ENCODE data around the gene UBALD2.
A peak's percentile ranks its signal among the peaks of the same experiment; 100 is the strongest.
"Not testable (repeated sequence)": the region's sequence is repeated elsewhere in the genome, so short reads cannot be mapped to it uniquely, and the experiment has no call there.

UBALD2 gene

DNA sequence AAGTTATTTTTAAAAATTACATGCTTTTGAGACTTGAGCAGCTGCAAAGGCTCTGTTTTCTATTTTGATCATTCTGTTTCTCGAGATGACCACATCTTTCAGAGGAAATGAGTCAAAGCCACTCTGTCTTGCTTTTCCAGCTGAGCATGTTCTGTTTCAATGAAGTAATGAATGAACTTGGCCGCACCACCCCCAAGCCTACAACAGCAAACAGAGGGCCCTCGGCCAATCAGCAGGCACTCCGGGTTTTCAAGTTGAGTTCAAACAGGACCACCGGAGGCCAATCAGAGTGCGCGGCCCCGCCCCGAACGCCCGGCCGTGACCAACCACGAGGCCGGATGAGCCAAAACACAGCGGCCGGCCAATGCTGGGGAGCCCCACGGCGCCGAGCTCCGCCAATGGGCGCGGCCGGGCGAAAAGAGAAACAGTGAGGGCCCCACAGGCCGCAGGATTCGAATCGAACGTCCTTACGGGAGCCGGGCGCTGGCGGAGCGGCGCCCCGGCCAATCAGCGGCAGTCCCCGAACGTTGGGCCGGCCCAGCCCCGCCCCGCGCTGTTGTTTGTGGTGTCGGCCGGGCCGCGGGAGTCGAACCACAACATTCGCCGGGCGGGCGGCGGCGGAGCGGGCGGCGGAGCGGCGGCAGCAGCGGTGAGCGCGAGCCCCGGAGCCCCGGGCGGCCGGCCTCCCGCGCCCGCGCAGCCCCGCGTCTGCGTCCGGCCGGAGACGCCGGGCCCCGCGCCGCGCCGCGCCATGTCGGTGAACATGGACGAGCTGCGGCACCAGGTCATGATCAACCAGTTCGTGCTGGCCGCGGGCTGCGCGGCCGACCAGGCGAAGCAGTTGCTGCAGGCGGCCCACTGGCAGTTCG, at the start of gene UBALD2:
TSS of gene UBALD2 (plus strand) at position 594 of the 869 bp plus-strand sequence. CDS start at position 752, 158 bp downstream.
- peak; percentile 99 for DNase-seq (ENCODE audit: low spot score)

DNA sequence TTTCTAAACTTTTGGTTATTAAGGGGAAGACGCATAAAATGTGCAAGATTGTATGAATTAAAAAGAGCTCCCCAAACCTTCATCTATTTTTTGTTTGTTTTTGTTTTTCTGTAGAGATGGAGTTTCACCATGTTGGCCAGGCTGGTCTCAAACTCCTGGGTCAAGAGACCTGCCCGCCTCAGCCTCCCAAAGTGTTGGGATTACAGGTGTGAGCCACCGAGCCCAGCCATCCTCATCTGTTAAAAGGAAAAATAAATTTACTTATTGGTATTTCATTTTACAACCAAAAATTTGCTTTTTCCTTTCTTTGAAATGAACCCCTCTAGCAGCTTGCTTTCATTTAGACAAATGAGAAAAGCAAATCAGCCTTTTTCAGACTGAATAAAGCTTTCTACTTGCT, 48.1 kb upstream of the UBALD2 start:
- DNase-seq (ENCODE audit: low spot score): no peak

DNA sequence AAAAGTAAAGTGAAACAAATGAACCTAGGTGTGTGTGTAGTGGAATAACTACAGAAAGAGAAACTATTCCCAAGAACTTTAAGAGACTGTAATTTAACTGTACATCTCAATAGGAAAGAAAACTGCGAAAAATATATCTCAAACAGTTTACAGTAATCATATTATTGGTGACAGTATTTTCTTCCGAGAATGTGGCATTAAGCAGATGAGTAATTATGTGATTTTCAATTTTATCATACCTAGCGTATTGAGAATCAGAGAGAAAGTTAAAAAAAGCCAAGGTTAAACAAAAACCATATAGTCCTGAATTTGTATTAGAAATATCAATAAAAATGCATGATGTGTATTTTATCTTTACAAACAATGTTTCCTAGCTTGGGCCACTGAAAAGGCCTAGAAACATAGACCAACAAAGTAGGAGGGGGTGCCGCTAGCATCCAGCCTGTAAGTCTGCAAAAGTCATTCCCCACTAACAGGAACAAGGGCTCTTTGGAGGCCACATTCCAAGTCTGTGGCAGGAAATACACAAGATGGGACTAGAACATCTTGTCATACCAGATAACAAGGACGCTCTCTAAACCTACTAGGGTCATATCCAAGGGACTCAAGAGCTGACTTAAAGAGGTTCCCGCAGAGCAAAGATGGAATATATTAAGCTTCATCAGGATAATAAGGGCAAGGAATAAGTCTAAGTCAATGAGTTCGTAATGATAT, 45.3 kb upstream of the UBALD2 start:
- no peak for DNase-seq (ENCODE audit: low spot score)

DNA sequence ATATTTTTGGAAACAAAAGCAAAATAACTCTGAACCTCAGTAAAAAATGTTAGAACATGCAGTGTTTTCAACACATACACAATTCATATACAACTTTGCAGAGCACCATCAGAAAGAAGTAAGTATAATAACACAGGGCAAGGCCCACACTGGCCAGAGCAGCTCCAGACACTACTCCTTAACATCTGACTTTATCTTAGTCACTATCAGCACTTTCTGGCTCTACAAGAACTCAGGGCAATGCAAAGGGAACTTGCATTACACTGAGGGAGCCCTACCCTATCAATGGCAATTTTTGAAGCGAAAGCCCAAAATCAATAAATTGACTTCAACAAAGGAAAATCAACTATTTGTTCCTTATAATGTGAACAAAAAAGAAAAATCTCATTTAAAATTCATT, 41.3 kb upstream of the UBALD2 start:
- no peak for DNase-seq (ENCODE audit: low spot score)

DNA sequence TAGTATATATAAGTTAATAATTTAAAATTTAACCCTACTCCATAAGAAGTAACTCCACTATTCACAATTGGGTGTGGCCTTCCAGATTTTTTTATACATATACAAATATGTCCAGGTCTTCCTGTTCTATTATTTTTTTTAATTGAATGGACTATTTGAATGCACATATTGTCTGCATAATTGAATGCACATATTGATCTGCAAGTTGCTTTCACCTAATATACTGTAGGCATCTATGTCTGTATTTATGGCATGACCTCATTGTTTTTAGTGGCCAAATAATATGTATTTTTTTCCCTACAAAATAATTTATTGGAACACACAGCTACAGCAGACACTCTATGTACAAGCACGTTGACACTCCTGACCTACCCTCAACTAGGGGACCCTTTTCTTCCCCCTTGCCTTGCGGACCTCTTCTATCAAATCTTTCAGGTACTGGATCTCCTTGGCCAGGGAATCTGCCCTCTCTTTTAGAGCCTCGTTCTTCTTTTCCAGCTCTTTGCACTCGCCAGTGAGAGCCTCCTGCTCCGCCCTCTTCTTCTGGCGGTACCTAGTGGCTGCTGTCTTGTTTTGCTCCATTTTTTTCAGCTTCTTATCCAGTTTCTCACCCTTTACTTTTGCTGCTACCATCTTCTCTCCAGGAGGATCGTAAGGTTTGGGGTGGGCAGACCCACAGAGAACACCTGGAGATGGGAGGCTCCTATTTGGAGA, 39.6 kb upstream of the UBALD2 start:
- DNase-seq (ENCODE audit: low spot score): not testable (repeated sequence)

DNA sequence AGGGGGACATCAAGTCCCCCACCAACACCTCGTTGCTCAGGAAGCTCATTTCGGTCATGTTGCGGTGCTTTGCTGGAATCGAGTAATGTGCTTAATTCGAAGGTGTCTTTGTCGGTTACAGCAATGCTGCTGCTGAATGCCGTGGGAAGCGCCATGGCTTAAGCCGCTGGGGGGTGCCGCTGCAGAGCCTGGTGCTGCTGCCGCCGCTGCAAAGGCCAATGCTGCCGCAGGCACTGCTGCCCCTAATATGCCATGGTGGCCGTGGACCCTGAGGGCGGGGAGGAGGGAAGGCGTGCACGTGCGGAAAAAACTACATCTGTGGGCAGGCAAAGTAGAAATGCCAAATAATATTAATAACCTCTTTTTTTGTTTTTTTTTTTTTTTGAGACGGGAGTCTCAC, 38.4 kb upstream of the UBALD2 start:
- not testable (repeated sequence) for DNase-seq (ENCODE audit: low spot score)

DNA sequence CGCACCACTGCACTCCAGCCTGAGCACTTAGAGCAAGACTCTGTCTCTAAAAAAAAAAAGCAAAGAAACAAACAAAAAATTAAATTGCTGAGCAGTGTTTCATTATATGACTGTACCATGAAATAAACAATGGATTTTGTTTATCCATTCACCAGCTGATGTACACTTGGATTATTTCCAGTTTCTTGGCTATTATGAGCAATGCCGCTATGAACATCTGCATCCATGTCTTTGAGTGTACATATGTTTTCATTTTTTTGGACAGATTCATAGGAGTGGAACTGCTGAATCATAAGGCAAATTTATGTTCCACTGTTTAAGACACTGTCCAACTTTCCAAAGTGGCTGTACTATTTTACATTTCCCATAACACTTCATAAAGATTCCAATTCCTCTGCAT, 32.8 kb upstream of the UBALD2 start:
- no peak for DNase-seq (ENCODE audit: low spot score)

DNA sequence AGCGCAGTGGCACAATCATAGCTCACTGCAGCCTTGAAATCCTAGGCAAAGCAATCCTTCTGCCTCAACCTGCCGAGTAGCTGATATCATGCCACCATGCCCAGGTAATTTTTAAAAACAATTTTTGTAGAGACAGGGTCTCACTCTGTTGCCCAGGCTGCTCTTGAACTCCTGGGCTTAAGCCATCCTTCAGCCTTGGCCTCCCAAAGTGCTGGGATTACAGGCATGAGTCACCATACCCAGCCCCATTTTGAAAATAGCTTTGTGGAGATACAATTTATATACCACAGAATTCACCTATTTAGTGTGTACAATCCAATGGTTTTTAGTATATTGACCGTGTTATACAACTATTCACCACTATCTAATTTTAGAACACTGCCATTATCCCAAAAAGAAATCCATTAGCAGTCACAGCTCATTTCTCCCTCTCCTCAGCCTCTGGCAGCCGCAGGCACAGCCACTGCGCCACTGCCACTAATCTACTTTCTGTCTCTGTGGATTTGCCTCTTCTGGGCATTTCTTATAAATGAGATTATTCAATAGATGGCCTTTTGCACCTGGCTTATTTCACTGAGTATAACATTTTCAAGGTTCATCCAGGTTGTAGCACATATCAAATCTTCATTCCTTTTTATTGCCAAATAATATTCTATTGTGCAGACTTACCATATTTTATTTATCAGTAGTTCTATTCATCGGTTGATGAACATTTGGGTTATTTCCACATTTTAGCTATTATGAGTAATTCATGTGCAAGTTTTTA, 31.4 kb upstream of the UBALD2 start:
- DNase-seq (ENCODE audit: low spot score): no peak

DNA sequence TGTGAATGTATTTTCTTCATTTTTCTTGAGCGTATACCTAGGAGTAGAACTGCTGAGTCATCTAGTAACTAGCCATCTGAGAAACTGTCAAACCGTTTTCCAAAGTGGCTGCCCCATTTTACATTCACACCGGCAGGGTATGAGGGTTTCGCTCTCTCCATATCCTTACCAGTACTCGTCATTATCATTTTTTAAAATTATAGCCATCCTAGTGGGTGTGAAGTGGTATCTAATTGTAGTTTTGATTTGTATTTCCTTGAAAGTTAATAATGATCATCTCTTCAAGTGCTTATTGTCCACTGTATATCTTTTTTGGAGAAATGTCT, 30.8 kb upstream of the UBALD2 start:
- no peak for DNase-seq (ENCODE audit: low spot score)

DNA sequence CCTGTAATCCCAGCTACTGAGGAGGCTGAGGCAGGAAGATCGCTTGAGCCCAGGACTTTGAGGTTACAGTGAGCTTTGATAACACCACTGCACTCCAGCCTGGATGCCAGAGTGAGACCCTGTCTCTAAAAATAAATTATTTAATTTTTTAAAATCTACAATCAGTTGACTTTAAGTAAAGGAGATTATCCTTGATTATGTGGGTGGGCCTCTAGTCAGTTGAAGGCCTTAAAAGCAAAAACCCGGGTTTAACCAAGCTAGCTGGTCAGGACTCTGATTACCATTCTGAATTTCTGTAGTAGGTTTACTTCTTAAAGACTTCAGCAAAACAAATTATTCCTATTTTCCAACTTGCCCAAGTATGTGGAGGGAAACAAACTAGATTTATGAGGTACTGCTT, 29.3 kb upstream of the UBALD2 start:
- no peak for DNase-seq (ENCODE audit: low spot score)

DNA sequence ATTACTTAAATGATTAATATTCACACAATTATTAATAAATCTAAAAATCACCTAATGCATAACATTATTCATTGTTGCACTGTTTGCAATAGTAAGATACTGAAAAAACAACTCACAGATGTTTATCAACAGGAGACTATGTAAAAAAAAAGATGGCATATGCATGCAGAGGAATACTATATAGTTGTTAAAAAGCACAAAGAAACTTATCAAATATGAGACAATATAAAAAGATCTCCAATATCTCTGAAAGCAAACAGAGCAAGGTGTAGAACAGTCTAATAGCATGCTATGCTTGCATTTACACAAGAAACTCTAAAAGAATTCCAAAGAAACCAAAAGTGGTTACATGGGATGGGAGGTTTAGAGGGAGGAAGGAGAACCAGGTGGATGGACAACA, 28.5 kb upstream of the UBALD2 start:
- DNase-seq (ENCODE audit: low spot score): no peak

DNA sequence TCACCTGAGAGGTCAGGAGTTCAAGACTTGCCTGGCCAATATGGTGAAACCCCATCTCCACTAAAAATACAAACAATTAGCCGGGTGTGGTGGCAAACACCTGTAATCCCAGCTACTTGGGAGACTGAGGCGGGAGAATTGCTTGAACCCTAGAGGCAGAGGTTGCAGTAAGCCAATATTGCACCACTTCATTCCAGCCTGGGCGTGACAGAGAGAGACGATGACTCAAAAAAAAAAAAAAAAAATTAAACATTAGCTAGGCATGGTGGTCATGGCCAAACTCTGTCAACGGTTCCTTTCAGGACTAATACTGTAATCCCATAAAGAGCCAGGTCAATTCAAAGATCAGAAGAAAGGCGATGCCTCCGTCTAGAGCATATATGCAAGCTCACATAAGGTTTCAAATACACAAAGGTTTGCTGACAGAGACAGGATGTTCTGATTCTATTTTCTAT, 27.3 kb upstream of the UBALD2 start:
- DNase-seq (ENCODE audit: low spot score): no peak

DNA sequence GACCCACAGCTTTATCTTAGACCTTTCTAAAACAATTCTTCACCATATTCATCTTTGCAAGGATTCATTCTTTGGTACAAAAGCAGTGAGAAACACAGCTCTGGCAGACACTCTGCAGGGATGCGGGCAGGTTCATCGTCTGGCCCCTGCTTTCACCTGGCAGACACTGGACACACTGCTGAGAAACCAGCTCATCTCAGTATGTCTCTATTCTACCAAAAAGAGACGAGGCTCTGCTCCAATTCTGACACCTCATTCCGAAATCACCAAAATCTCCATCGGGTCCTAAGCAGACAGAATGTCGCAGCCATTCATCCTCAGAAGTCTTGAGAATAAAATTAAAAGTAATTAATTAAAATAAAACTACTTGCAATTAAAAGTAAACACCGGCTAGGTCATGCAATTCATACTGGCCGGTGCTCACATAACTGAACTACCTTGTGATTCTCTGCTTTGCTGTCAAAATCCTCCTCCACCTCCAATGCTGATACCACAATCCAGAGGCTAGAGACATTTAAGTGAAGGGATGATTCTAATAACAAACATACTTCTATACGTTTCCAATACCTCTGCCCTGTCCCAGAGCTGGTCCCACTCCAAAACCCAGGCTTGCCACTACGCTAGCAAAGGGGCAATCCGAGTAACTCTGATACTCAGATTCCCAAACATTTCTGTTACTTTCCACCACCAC, 26.2 kb upstream of the UBALD2 start:
- DNase-seq (ENCODE audit: low spot score): no peak

DNA sequence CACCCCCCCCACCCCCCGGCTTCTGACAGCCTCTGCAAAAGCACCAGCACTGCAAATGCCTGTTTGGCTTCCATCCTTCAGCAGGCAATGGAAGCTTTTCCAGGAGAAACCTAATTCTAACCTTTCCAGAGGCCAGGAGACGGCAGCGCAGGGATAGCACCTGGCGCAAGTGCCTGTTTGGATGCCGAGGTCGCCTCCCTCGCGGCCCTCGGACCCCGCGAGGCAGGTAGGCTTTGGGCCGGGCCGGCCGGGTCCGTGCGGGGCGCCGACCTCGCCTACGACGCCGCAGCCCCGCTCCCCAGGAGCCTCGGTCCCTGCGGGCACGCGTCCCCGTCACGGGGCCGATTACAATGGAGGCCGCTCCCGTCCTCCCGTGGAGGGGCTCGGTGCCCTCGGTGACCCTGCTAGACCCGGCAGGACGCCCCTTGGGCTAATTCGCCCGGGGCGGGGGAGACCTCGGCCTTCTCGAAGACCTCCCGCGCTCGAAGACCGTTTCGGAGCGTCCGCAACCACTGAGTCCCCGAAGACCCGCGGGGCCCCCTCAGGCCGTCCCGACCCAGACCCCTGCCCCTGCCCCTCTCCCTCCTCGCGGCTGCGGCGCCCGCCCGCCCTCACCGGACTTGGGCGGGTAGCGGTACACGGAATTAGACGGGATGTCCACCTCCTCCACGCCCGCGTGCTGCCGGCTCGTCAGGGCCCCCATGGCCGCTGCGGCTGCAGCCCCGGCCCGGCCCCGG, 25.4 kb upstream of the UBALD2 start:
- DNase-seq (ENCODE audit: low spot score): no peak

DNA sequence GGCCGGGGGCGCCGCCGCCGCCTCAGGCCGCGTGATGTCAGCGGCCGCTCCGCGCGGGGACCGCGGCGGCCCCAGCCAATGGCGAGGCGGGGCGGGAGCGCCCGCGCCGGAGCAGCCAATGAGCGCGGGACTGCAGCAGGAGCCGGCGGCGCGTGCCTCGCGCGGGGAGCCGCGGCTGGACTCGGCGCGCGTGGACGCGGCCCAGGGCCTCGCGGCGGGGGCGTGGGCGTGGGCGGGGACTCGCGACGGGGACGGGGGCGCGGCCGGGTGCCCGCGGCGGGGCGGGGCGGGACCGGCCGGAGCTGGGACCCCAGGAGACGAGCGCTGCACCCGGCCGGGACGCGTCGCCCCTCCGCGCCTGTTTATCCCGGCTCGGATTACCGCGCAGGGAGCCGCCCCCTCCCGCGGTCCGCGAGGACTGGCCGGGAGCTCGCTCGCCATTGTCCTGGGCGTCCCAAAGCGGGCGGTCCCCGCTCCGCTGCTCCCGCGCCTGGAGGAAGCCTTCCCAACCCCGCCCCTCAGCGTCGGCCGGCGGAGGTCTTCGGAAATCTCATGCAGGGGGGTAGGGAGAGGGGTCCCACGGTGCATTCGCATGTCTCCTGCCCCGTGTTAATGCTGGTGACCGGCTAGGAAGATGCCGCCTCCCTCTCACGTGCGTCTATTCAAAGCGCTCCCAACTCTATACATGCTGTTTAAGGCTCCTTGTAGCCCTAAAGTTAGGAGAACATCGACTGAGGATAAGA, 24.5 kb upstream of the UBALD2 start, which contains the start of gene RNF157:
TSS of gene RNF157 (minus strand) at position 33 of the 743 bp plus-strand sequence. CDS start 253 bp downstream, outside the sequence.
- peak; percentile 76 for DNase-seq (ENCODE audit: low spot score)

DNA sequence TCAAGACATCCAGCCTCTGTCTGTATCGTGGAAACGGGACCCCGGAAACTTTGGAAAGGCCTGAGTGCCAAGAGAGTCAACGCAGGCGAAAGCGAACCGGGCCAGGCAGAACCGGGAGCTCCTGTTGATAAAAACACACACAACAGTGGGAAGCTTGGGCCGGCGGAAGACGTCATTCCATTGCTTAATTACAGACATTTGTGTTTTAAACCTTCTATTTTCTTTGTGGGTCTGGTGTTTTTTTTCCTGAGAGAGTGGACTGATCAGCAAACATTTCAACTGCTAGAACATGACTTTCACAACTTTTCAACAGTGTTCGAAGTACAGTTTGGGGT, 24.0 kb upstream of the UBALD2 start:
- no peak for DNase-seq (ENCODE audit: low spot score)

DNA sequence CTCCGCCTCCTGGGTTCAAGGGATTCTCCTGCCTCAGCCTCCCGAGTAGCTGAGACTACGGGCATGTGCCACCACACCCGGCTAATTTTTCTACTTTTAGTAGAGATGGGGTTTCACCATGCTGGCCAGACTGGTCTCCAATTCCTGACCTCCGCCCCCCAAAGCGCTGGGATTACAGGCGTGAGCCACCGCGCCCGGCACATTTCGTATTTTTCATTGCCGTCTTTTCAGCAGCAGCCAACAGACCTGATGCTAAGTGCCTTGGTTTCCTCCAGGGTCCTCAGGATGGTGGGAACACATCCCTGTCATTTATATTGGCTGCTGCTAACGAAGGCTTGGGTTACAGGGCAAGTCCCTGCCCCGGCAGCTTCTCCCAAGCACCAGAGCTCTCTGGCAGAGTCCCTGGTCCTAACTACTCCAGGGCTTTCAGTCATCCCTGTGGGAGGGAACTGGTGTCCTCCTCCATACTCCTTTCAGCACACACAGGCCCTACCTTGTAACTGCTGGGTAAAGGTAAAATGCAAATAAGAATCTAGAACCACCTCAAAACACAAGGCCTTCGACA, 23.4 kb upstream of the UBALD2 start:
- no peak for DNase-seq (ENCODE audit: low spot score)

DNA sequence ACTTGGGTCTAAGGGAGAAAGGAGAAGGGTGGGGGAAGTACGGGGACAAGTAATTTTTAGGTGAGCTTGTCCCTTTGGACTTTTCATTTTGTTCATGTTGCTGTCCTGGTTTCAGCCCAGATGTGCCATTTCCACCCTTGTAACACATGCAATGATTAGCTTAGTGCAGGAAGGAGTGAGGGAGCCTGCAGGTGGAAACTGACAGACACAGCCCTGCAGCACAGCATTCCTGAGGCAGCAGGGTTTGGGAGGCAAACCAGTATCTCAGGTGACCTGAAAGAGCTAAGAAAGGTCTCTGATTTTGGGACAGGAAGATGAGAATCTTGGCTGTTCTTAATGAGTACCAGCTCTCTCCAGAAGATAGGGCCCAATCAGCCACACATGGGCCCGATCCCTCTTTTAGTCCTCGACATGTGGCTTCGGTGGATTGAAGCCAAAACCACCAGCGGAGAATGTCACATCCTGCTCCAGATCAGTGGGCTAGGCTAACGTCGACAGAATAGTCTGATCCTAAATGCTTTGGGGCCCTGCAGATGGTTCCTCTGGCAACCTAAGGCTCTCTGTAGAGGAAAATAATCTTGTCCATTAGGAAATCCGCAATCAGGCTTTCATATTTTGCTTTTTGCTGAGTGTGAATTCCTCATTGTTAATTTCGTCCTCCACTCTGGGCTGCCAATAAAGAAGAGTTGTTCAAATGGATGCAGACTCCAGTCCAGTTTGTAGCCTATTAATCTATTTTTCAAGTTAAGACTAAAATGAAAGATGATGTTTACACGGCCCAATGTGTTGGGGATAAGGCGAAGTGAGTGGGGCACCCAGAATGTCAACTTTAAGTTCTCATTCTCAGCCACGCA, 21.1 kb upstream of the UBALD2 start:
- peak; percentile 47 for DNase-seq (ENCODE audit: low spot score)

DNA sequence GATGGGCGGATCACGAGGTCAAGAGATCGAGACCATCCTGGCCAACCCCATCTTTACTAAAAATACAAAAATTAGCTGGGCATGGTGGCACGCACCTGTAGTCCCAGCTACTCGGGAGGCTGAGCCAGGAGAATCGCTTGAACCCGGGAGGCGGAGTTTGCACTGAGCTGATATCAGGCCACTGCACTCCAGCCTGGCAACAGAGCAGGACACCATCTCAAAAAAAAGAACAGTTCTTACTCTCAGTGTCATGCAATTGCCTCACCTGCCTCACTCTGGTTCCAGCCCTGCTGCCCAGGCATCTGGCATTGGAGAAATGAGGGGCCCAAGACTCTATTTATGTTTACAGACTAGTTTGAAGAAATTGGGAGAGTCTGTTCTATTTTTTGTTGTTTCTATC, 20.4 kb upstream of the UBALD2 start:
- DNase-seq (ENCODE audit: low spot score): not testable (repeated sequence)

All from Ammon's horn (tissue), 1 donor.